Hepatocyte (in vitro differentiated cells): ENCODE data around the gene MDGA2.
"Not testable (repeated sequence)": the region's sequence is repeated elsewhere in the genome, so short reads cannot be mapped to it uniquely, and the experiment has no call there.

Experiments used
- EZH2 ChIP-seq: fragments of 200-600 bp; sonication (generic); IDR thresholded peaks from 2 replicates; pipeline ENCODE4 v1.6.1; 2016; ENCODE audit warnings: antibody characterized with exemption, mild to moderate bottlenecking, borderline replicate concordance
- EZH2phosphoT487 ChIP-seq: fragments of 200-600 bp; sonication (generic); IDR thresholded peaks from one replicate; pipeline ENCODE4 v1.6.1; 2018; ENCODE audit warnings: antibody characterized with exemption, mild to moderate bottlenecking, low read depth, moderate library complexity; ENCODE audit not compliant: unreplicated experiment, severe bottlenecking
- TF ChIP-seq, protein P1 (sequence below): fragments of 200-600 bp; sonication (generic); IDR thresholded peaks from 2 replicates; pipeline ENCODE4 v1.5.1; 2016; ENCODE audit warnings: antibody characterized with exemption, mild to moderate bottlenecking; ENCODE audit not compliant: poor library complexity

DNA sequence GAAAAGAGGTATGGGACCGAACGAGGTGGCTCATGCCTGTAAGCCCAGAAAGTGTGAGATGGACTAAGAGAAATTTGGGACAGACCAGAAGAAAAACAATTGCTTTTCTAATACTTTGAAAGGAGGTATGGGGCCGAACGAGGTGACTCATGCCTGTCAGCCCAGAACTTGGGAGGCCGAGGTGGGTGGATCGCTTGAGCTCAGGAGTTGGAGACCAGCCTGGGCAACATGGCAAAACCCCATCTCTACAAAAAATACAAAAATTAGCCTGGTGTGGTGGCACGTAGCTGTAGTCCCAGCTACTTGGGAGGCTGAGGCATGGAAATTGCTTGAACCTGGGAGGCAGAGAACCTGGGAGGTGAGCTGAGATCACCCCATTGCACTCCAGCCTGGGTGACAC, 483.2 kb downstream of the MDGA2 start:
- TF ChIP-seq, protein P1, sequence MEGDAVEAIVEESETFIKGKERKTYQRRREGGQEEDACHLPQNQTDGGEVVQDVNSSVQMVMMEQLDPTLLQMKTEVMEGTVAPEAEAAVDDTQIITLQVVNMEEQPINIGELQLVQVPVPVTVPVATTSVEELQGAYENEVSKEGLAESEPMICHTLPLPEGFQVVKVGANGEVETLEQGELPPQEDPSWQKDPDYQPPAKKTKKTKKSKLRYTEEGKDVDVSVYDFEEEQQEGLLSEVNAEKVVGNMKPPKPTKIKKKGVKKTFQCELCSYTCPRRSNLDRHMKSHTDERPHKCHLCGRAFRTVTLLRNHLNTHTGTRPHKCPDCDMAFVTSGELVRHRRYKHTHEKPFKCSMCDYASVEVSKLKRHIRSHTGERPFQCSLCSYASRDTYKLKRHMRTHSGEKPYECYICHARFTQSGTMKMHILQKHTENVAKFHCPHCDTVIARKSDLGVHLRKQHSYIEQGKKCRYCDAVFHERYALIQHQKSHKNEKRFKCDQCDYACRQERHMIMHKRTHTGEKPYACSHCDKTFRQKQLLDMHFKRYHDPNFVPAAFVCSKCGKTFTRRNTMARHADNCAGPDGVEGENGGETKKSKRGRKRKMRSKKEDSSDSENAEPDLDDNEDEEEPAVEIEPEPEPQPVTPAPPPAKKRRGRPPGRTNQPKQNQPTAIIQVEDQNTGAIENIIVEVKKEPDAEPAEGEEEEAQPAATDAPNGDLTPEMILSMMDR = not testable (repeated sequence)
- not testable (repeated sequence) for TF ChIP-seq EZH2phosphoT487, EZH2
